Fibroblast of mammary gland (primary cell): ENCODE measurements around the gene TSHZ2.

ENCODE experiments used
- DNase-seq: peaks from one replicate; pipeline ENCODE4 v3.0.0-alpha.2; 2010; ENCODE audit warnings: low read depth
- H3K4me3 ChIP-seq: 2 replicates; pipeline ENCODE4 v1.5.1; 2011; ENCODE audit warnings: low read depth, mild to moderate bottlenecking, low read length, moderate library complexity; ENCODE audit not compliant: control insufficient read depth
- TF ChIP-seq, protein P1 (sequence below): conservative IDR thresholded peaks from 2 replicates; pipeline ENCODE4 v1.5.1; 2011; ENCODE audit warnings: low read depth, low read length, inconsistent platforms; ENCODE audit not compliant: control insufficient read depth, insufficient read depth

The TSHZ2 gene

DNA sequence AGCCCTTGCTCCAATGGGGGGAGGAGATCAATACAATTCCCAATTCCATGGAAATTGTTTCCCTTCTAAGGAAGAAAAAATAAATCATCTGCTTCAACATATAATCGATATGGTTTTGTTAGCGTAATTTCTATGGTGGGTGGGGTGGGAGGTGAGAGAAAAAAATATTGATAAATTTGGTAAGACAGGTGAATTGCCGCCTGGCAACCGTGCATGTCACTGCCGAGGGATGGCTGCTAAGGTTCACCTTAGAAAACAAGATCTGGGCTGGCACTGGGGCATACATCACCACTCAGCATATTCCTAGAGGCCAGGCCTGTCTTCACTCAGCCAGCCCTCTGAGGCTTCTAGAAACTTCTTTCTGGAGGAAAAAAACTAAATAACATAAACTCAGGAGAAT, 517.4 kb downstream of the TSHZ2 start:
- H3K4me3 ChIP-seq: no peak overlapping the region
- TF ChIP-seq, protein P1, sequence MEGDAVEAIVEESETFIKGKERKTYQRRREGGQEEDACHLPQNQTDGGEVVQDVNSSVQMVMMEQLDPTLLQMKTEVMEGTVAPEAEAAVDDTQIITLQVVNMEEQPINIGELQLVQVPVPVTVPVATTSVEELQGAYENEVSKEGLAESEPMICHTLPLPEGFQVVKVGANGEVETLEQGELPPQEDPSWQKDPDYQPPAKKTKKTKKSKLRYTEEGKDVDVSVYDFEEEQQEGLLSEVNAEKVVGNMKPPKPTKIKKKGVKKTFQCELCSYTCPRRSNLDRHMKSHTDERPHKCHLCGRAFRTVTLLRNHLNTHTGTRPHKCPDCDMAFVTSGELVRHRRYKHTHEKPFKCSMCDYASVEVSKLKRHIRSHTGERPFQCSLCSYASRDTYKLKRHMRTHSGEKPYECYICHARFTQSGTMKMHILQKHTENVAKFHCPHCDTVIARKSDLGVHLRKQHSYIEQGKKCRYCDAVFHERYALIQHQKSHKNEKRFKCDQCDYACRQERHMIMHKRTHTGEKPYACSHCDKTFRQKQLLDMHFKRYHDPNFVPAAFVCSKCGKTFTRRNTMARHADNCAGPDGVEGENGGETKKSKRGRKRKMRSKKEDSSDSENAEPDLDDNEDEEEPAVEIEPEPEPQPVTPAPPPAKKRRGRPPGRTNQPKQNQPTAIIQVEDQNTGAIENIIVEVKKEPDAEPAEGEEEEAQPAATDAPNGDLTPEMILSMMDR: no peak
- no peak for DNase-seq

GRCh38 chr20:53490620-53491019, 518.5 kb downstream of the TSHZ2 start:
- TF ChIP-seq, protein P1: no peak
- H3K4me3 ChIP-seq: no peak overlapping the region
- no peak for DNase-seq

DNA sequence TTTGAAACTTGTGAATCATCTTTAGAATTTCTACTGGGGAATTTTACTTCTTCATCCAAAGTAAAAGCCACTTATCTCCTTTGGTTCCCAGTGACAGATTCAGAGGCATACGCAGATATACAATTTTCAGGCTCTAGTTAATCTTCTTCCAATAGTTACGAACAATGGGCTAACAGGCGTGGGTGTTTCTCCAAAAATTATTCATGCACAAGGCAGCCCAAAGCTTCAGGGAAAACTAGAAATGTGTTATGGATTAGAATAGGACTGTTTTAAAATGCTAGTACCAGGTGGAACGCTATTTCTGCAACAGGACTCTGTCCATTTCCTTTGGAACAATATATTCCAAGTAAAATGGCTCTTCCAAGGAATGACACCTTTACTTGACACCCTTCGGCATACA, 519.3 kb downstream of the TSHZ2 start:
- TF ChIP-seq, protein P1: no peak
- peak; percentile 21 for DNase-seq
- no peak overlapping the region for H3K4me3 ChIP-seq

DNA sequence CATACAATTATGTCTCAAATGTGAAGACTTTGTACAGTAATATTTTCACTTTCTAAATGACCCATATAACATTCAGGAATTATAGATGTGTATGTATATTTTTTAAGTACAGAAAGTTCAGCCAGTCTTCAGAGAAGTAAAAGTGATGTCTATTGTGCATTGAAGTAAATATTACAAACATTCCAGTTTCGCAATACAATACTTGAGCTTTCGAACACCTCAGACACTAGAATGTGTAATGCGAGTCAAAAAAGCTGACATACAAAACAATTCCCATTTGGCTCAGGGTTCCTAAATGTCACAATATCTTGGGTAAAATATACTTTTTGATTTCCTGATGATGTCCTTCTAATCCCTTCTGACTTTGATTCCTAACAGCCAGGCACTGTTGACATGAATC, 520.1 kb downstream of the TSHZ2 start:
- TF ChIP-seq, protein P1: no peak
- H3K4me3 ChIP-seq: no peak overlapping the region
- no peak for DNase-seq

DNA sequence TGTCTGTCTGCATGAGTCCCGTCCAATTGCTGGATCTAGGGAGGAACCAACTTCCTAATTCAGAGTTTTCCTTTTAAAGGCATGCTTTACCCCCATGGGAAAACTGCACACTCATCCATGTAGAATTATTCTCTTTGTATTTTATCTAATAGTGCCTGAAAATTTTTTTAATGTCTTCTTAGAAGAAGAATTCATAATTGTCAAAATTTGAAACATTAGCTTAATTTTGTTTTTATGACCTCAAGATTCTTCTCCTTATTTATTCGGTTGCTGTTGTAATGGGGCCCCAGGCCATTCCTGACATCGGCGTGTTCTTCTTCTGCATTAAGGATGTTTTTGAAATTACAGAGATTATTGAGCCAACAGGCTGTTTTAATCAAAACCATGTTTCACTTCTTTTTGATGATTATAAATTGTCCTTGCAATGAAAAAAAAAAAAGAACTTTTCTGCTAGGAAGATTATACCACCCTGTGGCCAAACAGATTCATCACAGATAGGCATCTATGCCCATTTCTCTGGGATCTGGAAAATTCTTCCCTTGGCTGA, 521.2 kb downstream of the TSHZ2 start:
- TF ChIP-seq, protein P1: peak; percentile 33
- DNase-seq: peak; percentile 59
- no peak overlapping the region for H3K4me3 ChIP-seq

DNA sequence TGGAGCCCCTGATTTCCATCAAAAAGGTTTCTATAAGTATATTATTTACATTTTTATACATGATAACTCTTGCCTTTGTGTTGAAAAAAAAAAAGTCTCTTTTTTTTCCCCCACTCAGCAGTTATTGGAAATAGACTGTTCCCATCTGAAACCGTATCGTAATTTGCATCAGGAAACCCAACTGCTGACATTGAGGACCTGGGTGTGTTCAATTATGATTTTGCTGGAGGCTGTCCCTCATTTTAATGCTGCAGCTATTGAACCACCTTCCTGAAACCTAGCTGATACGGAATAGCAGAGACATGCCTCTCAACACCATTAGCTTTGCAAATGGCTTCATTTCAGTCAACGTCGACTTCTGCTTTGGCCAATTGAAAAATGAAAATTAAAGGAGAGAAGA, 522.6 kb downstream of the TSHZ2 start:
- TF ChIP-seq, protein P1: no peak
- no peak for DNase-seq
- no peak overlapping the region for H3K4me3 ChIP-seq

GRCh38 chr20:53495398-53496092, 523.4 kb downstream of the TSHZ2 start:
- H3K4me3 ChIP-seq: no peak overlapping the region
- TF ChIP-seq, protein P1: no peak
- no peak for DNase-seq
